SK-N-SH treated with all-trans-retinoic acid at 6 μM for 48 hours (cell line): ENCODE data around the gene LRBA.
"Not testable (repeated sequence)": the region's sequence is repeated elsewhere in the genome, so short reads cannot be mapped to it uniquely, and the experiment has no call there.

Source experiments
- ATAC-seq: fragments of 200-7000 bp; cut with Tn5 transposase; 3 replicates; pipeline ENCODE4 v1.9.1; 2020; ENCODE audit warnings: mild to moderate bottlenecking, moderate library complexity
- ARNTL ChIP-seq: fragments of 450-650 bp; formaldehyde crosslinking; IDR thresholded peaks from 2 replicates; pipeline ENCODE4 v1.5.0; 2020; ENCODE audit warnings: low read depth, mild to moderate bottlenecking, moderate library complexity, borderline replicate concordance
- CREB5 ChIP-seq: fragments of 250-450 bp; sonication (Bioruptor Pico); IDR thresholded peaks from 2 replicates; pipeline ENCODE4 v1.5.1; 2020; ENCODE audit warnings: low read depth, mild to moderate bottlenecking, moderate library complexity
- CSDC2 ChIP-seq: fragments of 250-450 bp; sonication (Bioruptor Pico); IDR thresholded peaks from 2 replicates; pipeline ENCODE4 v1.5.0; 2020; ENCODE audit warnings: mild to moderate bottlenecking, moderate library complexity
- ESRRG ChIP-seq: fragments of 250-450 bp; sonication (Bioruptor Pico); IDR thresholded peaks from 2 replicates; pipeline ENCODE4 v1.6.1; 2021; ENCODE audit warnings: mild to moderate bottlenecking
- GLIS3 ChIP-seq: fragments of 250-450 bp; sonication (Bioruptor Pico); IDR thresholded peaks from 2 replicates; pipeline ENCODE4 v1.5.0; 2020; ENCODE audit warnings: mild to moderate bottlenecking, moderate library complexity
- ISL1 ChIP-seq: fragments of 250-450 bp; sonication (Bioruptor Pico); IDR thresholded peaks from 2 replicates; pipeline ENCODE4 v2.1.2; 2022; ENCODE audit warnings: mild to moderate bottlenecking, moderate library complexity
- OSR1 ChIP-seq: fragments of 250-450 bp; sonication (Bioruptor Pico); IDR thresholded peaks from 2 replicates; pipeline ENCODE4 v1.8.0; 2022; ENCODE audit warnings: moderate library complexity, mild to moderate bottlenecking, inconsistent platforms
- PPARA ChIP-seq: fragments of 250-450 bp; sonication (Bioruptor Pico); IDR thresholded peaks from 2 replicates; pipeline ENCODE4 v1.5.0; 2020; ENCODE audit warnings: mild to moderate bottlenecking, borderline replicate concordance
- RARB ChIP-seq: fragments of 250-450 bp; sonication (Bioruptor Pico); IDR thresholded peaks from 2 replicates; pipeline ENCODE4 v1.8.0; 2021; ENCODE audit warnings: mild to moderate bottlenecking, moderate library complexity
- SNAI2 ChIP-seq: fragments of 250-450 bp; sonication (Bioruptor Pico); IDR thresholded peaks from 2 replicates; pipeline ENCODE4 v1.5.0; 2020; ENCODE audit warnings: mild to moderate bottlenecking, moderate library complexity
- TCF4 ChIP-seq: fragments of 250-450 bp; sonication (Bioruptor Pico); IDR thresholded peaks from 2 replicates; pipeline ENCODE4 v1.8.0; 2021; ENCODE audit warnings: mild to moderate bottlenecking, moderate library complexity, borderline replicate concordance
- TOX ChIP-seq: fragments of 250-450 bp; sonication (Bioruptor Pico); IDR thresholded peaks from 2 replicates; pipeline ENCODE4 v1.8.0; 2021; ENCODE audit warnings: mild to moderate bottlenecking, moderate library complexity, borderline replicate concordance
- ZC3H10 ChIP-seq: fragments of 250-450 bp; sonication (Bioruptor Pico); IDR thresholded peaks from 2 replicates; pipeline ENCODE4 v1.5.1; 2021; ENCODE audit warnings: mild to moderate bottlenecking, moderate library complexity
- ZFP3 ChIP-seq: fragments of 250-450 bp; sonication (Bioruptor Pico); IDR thresholded peaks from 2 replicates; pipeline ENCODE4 v1.5.0; 2020; ENCODE audit warnings: mild to moderate bottlenecking, moderate library complexity
- ZFP30 ChIP-seq: fragments of 450-650 bp; formaldehyde crosslinking; IDR thresholded peaks from 2 replicates; pipeline ENCODE4 v1.5.0; 2022; ENCODE audit warnings: mild to moderate bottlenecking, moderate library complexity
- ZNF70 ChIP-seq: fragments of 450-650 bp; formaldehyde crosslinking; IDR thresholded peaks from 2 replicates; pipeline ENCODE4 v1.5.0; 2020; ENCODE audit warnings: mild to moderate bottlenecking, moderate library complexity
- ZNF8 ChIP-seq: fragments of 450-650 bp; formaldehyde crosslinking; IDR thresholded peaks from 2 replicates; pipeline ENCODE4 v1.5.0; 2020; ENCODE audit warnings: mild to moderate bottlenecking, moderate library complexity
- TF ChIP-seq, protein P1 (sequence below): fragments of 250-450 bp; sonication (Bioruptor Pico); IDR thresholded peaks from 2 replicates; pipeline ENCODE4 v1.5.0; 2020; ENCODE audit warnings: mild to moderate bottlenecking, moderate library complexity
- TF ChIP-seq, protein P2 (sequence below): fragments of 250-450 bp; sonication (Bioruptor Pico); IDR thresholded peaks from 2 replicates; pipeline ENCODE4 v1.8.0; 2020; ENCODE audit warnings: mild to moderate bottlenecking, moderate library complexity, borderline replicate concordance
- TF ChIP-seq, protein P3 (sequence below): fragments of 250-450 bp; sonication (Bioruptor Pico); IDR thresholded peaks from 2 replicates; pipeline ENCODE4 v1.8.0; 2021; ENCODE audit warnings: low read depth, mild to moderate bottlenecking, moderate library complexity, borderline replicate concordance

LRBA gene

DNA sequence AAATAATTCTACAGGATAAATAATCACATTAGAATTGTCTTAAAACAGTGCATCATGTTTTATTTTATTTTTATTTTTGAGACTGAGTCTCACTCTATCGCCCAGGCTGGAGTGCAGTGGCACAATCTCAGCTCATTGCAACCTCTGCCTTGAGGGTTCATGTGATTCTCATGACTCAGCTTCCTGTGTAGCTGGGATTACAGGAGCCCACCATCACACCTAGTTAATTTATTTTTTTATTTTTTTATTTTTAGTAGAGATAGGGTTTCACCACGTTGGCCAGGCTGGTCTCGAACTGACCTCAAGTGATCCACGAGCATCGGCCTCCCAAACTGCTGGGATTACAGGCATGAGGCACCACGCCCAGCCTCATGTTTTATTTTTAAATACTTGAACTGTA lies 353.5 kb downstream of the LRBA start:
- not testable (repeated sequence) for ATAC-seq

DNA sequence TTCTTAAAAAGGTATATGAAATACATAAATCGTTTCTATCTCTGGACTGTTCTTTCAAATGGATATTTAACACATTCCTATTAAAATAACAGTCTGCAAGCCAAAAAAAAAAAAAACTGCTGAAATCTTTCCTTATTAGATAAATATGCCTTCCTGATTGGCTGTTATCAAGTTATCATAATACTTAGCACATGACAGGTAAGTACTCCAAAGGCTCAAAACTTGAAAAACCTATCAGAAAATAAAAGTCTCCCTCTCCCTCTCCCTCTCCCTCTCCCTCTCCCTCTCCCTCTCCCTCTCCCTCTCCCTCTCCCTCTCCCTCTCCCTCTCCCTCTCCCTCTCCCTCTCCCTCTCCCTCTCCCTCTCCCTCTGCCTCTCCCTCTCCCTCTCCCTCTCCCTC lies 356.8 kb downstream of the LRBA start:
- not testable (repeated sequence) for ATAC-seq

- no peak for ATAC-seq
- TF ChIP-seq GLIS3 (CRISPR knock-in tag) (no peak), TOX (CRISPR knock-in tag) (no peak), ZC3H10 (CRISPR knock-in tag) (no peak), ZFP3 (CRISPR knock-in tag) (no peak), ARNTL (CRISPR knock-in tag) (no peak), RARB (no peak), PPARA (no peak), CREB5 (CRISPR knock-in tag) (no peak), ESRRG (CRISPR knock-in tag) (no peak), CSDC2 (CRISPR knock-in tag) (no peak), ZNF8 (CRISPR knock-in tag) (no peak), SNAI2 (no peak), ISL1 (CRISPR knock-in tag) (no peak), OSR1 (CRISPR knock-in tag) (no peak), ZNF70 (CRISPR knock-in tag) (no peak), TCF4 (no peak)
- TF ChIP-seq, protein P1, sequence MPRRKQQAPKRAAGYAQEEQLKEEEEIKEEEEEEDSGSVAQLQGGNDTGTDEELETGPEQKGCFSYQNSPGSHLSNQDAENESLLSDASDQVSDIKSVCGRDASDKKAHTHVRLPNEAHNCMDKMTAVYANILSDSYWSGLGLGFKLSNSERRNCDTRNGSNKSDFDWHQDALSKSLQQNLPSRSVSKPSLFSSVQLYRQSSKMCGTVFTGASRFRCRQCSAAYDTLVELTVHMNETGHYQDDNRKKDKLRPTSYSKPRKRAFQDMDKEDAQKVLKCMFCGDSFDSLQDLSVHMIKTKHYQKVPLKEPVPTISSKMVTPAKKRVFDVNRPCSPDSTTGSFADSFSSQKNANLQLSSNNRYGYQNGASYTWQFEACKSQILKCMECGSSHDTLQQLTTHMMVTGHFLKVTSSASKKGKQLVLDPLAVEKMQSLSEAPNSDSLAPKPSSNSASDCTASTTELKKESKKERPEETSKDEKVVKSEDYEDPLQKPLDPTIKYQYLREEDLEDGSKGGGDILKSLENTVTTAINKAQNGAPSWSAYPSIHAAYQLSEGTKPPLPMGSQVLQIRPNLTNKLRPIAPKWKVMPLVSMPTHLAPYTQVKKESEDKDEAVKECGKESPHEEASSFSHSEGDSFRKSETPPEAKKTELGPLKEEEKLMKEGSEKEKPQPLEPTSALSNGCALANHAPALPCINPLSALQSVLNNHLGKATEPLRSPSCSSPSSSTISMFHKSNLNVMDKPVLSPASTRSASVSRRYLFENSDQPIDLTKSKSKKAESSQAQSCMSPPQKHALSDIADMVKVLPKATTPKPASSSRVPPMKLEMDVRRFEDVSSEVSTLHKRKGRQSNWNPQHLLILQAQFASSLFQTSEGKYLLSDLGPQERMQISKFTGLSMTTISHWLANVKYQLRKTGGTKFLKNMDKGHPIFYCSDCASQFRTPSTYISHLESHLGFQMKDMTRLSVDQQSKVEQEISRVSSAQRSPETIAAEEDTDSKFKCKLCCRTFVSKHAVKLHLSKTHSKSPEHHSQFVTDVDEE (CRISPR knock-in tag), result no peak
Measured at GRCh38 chr4:150656891-150657290, 358.2 kb downstream of the LRBA start.

DNA sequence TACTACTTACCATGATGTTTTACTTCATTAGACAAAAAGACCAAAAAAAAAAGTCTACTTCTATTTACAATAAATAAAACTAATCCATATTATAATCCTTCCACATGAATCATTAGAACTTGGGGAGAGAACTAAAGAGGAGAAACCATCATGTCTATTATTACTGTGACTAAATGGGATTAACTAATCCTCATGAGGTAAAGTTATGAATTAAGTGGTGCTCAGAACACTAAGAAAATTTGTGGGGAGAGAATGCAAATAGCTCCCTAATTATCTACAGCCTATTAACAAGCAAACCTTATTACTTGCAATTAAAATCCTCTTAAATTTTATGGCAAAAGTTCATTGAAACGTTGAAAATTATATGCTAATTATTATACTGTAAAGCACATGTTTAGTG lies 364.3 kb downstream of the LRBA start:
- TF ChIP-seq ZNF8 (CRISPR knock-in tag) (no peak), ISL1 (CRISPR knock-in tag) (no peak), RARB (no peak), ESRRG (CRISPR knock-in tag) (no peak), ZFP30 (CRISPR knock-in tag) (no peak)
- TF ChIP-seq, protein P2, sequence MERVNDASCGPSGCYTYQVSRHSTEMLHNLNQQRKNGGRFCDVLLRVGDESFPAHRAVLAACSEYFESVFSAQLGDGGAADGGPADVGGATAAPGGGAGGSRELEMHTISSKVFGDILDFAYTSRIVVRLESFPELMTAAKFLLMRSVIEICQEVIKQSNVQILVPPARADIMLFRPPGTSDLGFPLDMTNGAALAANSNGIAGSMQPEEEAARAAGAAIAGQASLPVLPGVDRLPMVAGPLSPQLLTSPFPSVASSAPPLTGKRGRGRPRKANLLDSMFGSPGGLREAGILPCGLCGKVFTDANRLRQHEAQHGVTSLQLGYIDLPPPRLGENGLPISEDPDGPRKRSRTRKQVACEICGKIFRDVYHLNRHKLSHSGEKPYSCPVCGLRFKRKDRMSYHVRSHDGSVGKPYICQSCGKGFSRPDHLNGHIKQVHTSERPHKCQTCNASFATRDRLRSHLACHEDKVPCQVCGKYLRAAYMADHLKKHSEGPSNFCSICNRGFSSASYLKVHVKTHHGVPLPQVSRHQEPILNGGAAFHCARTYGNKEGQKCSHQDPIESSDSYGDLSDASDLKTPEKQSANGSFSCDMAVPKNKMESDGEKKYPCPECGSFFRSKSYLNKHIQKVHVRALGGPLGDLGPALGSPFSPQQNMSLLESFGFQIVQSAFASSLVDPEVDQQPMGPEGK, result no peak
- no peak for ATAC-seq

DNA sequence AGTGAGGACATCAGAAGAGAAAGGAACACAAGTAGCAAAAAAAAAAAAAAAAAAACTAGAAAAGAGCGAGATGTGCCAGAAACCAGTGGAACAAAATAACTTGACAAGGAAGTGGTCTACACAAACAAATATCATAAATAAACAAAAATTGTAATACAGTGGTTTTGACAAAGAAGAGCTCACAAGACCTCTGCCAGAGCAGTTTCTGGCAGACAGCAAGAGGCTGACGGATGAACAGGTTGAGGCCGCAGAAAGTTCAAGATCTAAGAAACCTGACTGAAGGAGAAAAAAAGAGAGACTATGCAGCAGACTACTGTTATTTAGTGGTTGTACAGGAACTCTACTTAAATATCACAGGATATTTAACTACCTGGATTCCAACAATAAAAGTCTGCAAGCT lies 367.0 kb downstream of the LRBA start:
- no peak for ATAC-seq
- TF ChIP-seq, protein P3, sequence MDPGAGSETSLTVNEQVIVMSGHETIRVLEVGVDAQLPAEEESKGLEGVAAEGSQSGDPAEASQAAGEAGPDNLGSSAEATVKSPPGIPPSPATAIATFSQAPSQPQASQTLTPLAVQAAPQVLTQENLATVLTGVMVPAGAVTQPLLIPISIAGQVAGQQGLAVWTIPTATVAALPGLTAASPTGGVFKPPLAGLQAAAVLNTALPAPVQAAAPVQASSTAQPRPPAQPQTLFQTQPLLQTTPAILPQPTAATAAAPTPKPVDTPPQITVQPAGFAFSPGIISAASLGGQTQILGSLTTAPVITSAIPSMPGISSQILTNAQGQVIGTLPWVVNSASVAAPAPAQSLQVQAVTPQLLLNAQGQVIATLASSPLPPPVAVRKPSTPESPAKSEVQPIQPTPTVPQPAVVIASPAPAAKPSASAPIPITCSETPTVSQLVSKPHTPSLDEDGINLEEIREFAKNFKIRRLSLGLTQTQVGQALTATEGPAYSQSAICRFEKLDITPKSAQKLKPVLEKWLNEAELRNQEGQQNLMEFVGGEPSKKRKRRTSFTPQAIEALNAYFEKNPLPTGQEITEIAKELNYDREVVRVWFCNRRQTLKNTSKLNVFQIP (CRISPR knock-in tag), result no peak
- TF ChIP-seq ESRRG (CRISPR knock-in tag) (no peak), PPARA (no peak), ISL1 (CRISPR knock-in tag) (no peak), ZNF70 (CRISPR knock-in tag) (no peak), TOX (CRISPR knock-in tag) (no peak), CSDC2 (CRISPR knock-in tag) (no peak), ZFP30 (CRISPR knock-in tag) (no peak), ZNF8 (CRISPR knock-in tag) (no peak), SNAI2 (no peak)
- TF ChIP-seq, protein P1 (CRISPR knock-in tag), result no peak
